HG02610 (cell line): Measurements from ENCODE around the gene CLTRN.
"Not testable (repeated sequence)": the region's sequence is repeated elsewhere in the genome, so short reads cannot be mapped to it uniquely, and the experiment has no call there.

Experiments used
- ATAC-seq: cut with Tn5 transposase; IDR thresholded peaks from one replicate; pipeline ENCODE4 v1.9.1; 2021; ENCODE audit warnings: mild to moderate bottlenecking, moderate library complexity; ENCODE audit not compliant: unreplicated experiment

The CLTRN gene

DNA sequence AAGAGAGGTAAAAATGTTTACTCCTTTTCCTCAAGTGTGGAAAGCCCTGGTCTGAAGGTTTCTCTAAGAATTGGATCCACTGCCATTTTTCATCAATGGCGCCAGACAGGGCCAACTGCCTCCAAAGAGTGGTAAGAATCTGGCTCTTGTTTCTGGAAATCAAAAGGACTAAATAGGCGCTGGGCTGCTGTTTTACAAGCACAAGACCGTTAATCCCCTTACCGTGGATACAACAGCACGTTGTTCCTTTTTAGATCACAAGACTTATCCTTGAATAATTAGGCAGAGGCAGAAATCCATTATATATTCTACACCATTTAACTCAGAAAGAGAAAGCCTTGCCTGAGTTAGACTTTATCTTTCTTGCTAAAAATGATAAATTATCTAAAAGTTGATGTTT is 10.6 kb downstream of the CLTRN start:
- ATAC-seq = no peak

DNA sequence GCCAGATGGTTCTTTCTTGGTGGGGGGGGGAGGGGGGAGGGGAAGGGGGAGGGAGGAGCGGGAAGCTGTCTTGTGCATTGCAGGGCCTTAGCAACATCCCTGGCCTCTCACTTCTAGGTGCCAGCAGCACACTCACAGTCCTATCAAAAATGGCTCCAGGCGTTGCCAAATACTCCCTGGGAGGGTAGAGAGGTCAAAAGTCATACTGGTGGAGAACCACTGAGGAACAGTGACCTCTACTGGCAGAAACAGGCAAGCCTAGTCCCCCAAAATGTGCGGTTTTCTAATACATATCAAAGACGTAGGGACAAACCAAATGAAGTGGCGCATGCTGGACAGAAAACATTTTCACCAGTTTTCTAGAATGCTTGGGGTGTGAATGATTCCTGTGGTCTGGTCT is 17.1 kb downstream of the CLTRN start:
- not testable (repeated sequence) for ATAC-seq

GRCh38 chrX:15646543-15646942 is 18.1 kb downstream of the CLTRN start:
- ATAC-seq = no peak

DNA sequence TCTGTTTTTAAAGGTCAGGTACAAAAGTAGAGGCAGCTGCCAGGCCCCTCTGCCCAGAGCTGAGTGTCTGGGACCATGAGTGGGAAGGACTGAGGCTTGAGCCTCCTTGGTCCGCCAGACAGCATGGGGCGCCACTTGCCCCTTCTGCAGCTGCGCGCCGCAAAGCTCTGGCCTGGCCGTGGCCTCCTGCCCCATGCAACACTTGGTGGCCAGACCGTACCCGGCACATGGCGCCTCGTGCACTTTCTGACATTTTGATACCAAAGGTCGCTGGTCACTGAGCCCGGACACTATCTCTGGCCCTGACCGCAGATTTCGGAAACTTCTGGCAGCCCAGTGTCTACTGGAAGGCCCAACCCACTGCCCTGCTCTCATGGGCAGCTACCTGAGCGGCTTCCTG is 18.6 kb downstream of the CLTRN start:
- ATAC-seq = no peak

DNA sequence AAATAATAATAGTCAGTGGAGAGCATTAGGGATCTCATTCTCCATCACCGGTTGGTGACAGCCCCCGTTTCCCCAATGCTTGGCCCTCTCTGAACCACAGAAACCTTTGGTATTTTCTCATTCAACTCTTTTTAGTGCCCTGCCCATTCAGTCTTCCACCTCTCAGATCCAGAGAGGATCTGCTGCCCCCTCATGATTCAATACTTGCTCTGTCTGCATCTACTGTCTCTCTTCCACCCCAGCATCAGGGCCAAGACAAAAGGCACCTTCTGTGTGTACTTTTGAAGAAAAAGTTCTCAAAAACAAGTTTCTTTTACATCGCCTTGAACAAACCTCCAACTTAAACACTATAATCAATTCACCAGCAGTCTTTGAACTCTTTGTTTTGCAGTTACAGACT is 19.3 kb downstream of the CLTRN start:
- ATAC-seq = no peak

DNA sequence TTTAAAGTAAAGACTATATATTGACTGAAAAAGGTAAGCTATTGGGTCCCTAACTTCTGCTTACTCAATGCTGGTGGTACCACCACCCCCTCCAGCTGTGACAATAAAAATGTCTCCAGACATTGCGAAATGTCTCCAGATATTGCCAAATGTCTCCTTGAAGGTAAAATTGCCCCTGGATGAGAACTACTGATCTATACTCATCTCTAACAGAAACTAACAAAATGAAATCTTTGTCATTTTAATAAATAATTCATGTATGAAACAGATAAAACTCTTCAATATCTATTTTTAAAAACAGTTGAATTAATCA is 20.1 kb downstream of the CLTRN start:
- ATAC-seq = no peak

- ATAC-seq = no peak
Measured at GRCh38 chrX:15643786-15644559, 20.6 kb downstream of the CLTRN start.

DNA sequence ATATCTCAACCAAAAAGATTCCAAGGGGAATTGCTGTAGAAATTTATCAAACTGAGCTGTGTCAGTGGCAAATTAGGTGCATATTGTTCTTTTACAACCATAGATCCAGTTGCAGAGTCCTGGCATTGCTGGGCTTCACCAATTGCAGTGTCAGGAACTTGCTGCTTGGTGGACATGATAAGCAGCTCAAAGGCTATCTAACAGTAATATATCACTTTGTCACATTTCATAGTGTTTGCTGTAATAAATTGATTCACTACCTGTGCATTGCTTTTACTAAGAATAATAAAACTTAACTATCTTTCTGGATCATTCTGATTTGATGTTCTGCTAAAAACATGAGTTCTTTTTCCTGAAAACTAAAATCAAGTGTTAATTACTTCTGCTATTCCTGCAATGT is 33.0 kb downstream of the CLTRN start:
- ATAC-seq = no peak

DNA sequence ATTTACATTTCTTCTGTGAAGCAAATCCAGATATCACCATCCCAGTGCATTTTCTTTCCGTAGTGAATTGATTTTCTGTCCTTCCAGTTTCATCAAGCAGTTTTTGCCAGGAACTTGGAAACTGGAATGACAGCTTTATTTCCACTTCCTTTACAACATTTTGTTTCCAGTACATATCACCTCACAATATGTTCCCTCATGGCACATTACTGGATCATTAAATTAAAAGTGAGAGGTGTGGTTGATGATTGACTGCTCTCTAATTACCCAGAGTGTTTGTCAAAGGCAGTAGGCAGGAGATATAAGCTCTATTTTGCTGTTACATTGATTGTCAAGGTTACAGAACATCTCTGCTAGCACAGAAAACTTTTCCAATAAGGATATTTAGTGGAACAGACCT is 41.6 kb downstream of the CLTRN start:
- ATAC-seq = no peak

DNA sequence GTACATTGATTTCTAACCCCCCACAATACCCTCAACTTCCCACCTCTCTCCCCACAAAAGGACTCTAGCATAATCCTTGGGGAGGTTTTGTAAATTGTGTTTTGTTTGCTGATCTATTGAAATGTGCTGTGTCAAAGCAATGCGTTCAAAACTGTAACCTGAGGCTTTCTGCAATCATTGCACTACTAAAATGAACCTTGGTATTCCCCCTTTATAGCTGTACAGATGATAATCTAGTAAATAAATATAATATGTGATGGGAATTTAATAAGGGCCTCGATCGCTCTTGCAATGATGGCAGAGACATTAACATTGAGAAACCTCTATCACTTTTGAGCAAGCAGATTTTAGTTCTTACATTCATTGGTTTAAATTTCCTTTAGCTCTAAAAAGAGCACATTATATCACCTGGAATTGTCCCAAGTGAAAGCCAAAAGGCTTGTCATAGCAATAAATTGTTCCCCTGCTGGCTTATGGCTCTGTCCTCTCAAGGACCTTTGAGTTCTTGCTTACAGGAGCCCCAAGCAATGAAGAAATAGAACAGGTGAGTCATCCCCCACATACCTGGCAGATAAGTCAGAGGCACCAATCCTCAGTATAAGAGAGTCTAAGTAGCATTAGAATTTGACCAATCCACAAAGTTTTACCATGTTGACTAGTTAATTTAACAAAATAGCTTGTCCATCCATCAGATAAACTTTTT is 45.4 kb downstream of the CLTRN start:
- ATAC-seq = no peak

- ATAC-seq = no peak
Measured at GRCh38 chrX:15617111-15617510, 47.5 kb downstream of the CLTRN start.

- ATAC-seq = no peak
Measured at GRCh38 chrX:15616531-15616930, 48.1 kb downstream of the CLTRN start.

DNA sequence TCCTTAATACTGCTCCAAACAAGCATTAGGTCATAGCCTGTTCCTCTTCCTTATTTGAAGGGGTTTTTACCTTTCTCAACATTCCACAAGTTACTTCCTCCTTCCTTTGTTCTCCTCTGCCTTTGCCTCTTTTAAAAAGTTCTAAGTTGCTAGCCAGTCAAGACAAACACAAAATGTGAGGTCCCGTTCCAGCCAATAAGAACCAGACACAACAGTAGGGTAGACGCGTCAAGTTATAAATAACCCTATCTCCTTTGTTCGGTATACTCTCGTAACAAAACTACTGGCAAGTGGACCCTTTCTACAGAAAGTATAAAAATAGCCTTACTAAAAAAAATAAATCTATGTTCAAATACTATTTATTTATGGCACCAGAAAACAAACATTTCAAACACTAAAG is 57.5 kb downstream of the CLTRN start:
- no peak for ATAC-seq

GRCh38 chrX:15606136-15606535 is 58.5 kb downstream of the CLTRN start:
- ATAC-seq = no peak

DNA sequence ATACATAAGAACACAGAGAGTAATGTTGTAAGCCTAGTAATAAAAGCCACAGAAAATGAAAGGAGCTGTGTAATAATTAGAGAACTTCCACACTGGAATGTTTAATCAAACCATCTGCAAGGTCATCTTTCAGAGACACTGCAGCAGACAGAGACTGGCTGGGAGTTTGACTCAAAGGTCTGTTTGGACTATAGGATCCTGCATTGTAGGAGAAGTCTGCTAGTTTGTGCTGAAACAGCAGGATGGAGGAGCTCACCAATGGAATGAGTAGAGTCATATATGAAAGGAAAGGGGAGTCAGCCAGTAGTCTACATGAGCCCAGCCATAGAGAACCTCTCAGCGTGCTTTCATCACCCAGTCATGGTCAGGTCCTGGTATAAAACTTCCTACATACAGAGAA is 59.4 kb downstream of the CLTRN start:
- ATAC-seq = no peak

GRCh38 chrX:15602761-15603160 is 61.8 kb downstream of the CLTRN start:
- no peak for ATAC-seq

GRCh38 chrX:15601932-15602331 is 62.7 kb downstream of the CLTRN start:
- ATAC-seq = no peak

- no peak for ATAC-seq
Measured at GRCh38 chrX:15600745-15601144, 63.9 kb downstream of the CLTRN start, which contains the start of gene ACE2. ACE2 (minus strand) TSS chrX:15600960; CDS start chrX:15600911, 49 bp downstream.

DNA sequence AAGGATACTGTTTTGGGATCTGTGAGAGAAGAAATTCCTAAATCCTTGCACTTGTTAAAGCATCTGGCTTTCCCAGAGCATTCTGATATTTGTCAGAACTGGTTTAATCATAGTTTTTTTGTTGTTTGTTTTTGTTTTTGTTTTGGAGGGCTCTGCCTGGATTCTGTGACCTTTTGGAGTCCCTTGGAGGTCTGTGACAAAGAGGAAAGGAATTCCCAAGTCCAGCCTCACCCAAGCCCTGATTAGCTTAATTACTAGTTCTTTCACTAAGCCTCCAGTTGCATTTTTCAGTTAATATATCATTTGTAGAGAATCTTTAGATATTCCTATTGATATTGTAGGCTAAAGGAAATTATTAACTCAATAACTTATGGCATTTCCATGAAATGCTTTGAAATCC is 64.6 kb downstream of the CLTRN start:
- ATAC-seq = no peak

- ATAC-seq = no peak
Measured at GRCh38 chrX:15599461-15599860, 65.1 kb downstream of the CLTRN start.

DNA sequence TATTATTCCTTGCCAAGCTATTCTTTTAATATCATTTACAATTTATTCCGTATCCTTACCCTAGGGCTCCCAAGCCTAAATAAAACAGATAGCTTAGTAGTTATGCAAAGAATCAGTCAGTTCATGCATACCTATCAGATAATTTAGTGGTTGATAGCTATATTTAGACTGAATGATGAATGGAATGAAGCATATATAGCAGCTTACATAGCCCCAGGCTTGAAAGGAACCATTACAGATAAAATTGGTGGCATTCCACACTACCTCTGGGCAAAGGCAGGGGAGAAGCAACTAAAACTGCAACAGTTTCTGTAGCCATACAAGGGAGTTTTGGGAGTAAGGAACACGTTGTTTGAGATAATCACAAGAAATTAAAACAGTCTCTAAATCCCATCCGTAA is 66.6 kb downstream of the CLTRN start:
- no peak for ATAC-seq

GRCh38 chrX:15594371-15594770 is 70.2 kb downstream of the CLTRN start:
- no peak for ATAC-seq
